Right atrium auricular region (tissue), 2 donors: Measurements from ENCODE around the gene ECM2. TPM values are rescaled to one million over a fixed set of nuclear protein-coding genes. Genes with fewer than 3 reads are reported as not detected.

Source experiments
- DNase-seq: peaks from one replicate; pipeline ENCODE4 v3.0.0-alpha.2; 2019; ENCODE audit warnings: low spot score
- H3K27ac ChIP-seq, 2 donors: fragments of 200-600 bp; sonication (generic); 1 replicate in 1 of 2; 2 replicates in 1 of 2; pipeline ENCODE4 v1.5.1; 2016 to 2019
- H3K27me3 ChIP-seq, 2 donors: fragments of 200-600 bp; sonication (generic); one replicate each; pipeline versions ENCODE4 v1.5.1 to v1.6.0; 2017 to 2019
- H3K36me3 ChIP-seq: fragments of 200-600 bp; sonication (generic); one replicate; pipeline ENCODE4 v1.5.1; 2016
- H3K4me1 ChIP-seq, 2 donors: fragments of 200-600 bp; sonication (generic); one replicate each; pipeline versions ENCODE4 v1.5.1 to v1.6.0; 2017 to 2019
- H3K4me3 ChIP-seq, 2 donors: fragments of 200-600 bp; sonication (generic); 1 replicate in 1 of 2; 2 replicates in 1 of 2; pipeline ENCODE4 v1.5.1; 2017 to 2019; ENCODE audit warnings: mild to moderate bottlenecking in 1 of 2, moderate library complexity in 1 of 2
- H3K9me3 ChIP-seq, 2 donors: fragments of 200-600 bp; sonication (generic); one replicate each; pipeline ENCODE4 v1.5.1; 2019
- total RNA-seq, 2 donors: library from RNA; depleted of rRNA; stranded (reverse); fragments of >200 nt; gene quantifications; one replicate each; pipeline ENCODE4 v1.1.0, GENCODE V29; 2016
- TF ChIP-seq, protein P1 (sequence below), 2 donors: fragments of 200-600 bp; sonication (generic); IDR thresholded peaks; one replicate each; pipeline ENCODE4 v1.5.1; 2019; ENCODE audit warnings: antibody characterized with exemption in 2 of 2

The ECM2 gene
- total RNA-seq, 2 donors from 2014 or later, result 7.3 to 18.5 TPM

DNA sequence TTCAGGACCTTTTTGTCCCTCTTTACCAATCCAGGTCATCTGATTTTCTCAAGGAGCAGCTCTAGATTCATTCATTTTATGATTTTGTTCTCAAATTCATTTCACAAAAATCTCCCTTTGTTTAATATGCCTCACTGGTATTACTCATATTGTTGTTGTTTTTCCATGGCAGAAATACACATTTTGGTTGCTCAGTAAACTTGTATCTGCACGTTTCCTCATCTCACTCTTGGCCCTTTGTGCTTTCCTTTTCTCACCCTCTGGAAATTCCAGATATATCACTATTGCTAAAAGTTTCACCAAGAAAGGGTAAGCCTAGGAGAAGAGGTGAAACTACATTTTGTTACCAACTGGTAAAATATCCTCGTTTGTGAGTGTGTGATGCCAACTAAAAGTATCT, 68.3 kb downstream of the ECM2 start:
- DNase-seq, result no peak

DNA sequence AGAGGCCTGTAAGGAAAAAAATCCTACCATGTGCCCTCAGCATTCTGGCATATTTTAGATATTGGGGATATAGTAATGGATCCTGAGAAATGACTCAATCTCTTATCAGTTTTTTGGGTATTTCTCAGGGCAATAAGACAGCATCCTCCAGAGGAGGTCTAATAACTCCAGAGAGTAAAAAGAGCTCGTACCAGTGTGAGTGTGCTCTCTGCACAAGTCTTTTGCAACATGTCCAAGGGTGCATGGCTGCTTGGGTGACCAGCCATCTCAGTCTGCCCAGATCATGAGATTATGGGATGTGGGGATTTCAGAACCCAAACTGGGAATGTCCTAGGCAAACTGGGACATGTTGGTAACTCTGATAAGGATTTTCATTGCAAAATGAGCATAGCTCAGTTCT, 68.7 kb downstream of the ECM2 start:
- peaks cover 0 to 9% of the 10 kb centered on the region in 2 donors for H3K4me1 ChIP-seq

More for the DNA sequence above, 68.3 kb downstream of the ECM2 start:
- Histone ChIP-seq H3K27ac (no peak overlapping the region), H3K27me3 (no peaks in the 10 kb centered on the region), H3K9me3 (no peaks in the 10 kb centered on the region), H3K36me3 (no peaks in the 10 kb centered on the region), H3K4me1 (peaks cover 0 to 9% of the 10 kb centered on the region in 2 donors), H3K4me3 (no peak overlapping the region)
- TF ChIP-seq, protein P1, sequence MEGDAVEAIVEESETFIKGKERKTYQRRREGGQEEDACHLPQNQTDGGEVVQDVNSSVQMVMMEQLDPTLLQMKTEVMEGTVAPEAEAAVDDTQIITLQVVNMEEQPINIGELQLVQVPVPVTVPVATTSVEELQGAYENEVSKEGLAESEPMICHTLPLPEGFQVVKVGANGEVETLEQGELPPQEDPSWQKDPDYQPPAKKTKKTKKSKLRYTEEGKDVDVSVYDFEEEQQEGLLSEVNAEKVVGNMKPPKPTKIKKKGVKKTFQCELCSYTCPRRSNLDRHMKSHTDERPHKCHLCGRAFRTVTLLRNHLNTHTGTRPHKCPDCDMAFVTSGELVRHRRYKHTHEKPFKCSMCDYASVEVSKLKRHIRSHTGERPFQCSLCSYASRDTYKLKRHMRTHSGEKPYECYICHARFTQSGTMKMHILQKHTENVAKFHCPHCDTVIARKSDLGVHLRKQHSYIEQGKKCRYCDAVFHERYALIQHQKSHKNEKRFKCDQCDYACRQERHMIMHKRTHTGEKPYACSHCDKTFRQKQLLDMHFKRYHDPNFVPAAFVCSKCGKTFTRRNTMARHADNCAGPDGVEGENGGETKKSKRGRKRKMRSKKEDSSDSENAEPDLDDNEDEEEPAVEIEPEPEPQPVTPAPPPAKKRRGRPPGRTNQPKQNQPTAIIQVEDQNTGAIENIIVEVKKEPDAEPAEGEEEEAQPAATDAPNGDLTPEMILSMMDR (IDR thresholded peaks at IDR 0.05), result no peak

DNA sequence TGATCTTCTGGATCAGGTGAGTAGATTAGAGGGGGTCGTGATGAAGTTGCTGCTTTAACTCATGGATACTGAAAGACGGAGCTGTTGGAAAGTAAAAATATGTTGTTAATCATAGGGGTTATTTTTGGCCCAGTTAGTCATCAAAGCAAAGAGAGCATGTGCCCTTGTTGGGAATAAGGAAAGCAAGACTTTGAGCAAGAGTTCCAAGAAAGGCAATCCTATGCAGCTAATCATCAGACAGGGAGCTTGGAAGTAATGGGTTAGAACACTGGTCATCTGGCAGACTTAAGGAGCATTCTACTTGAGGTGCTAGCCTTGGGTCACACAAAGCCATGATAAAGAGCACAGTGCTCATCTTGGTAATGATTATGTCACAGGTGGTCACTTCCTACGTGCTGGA, 71.8 kb downstream of the ECM2 start:
- H3K9me3 ChIP-seq, result no peaks in the 10 kb centered on the region
- no peak overlapping the region for H3K4me3 ChIP-seq
- no peaks in the 10 kb centered on the region for H3K36me3 ChIP-seq
- no peaks in the 10 kb centered on the region for H3K27me3 ChIP-seq
- no peak for DNase-seq
- H3K4me1 ChIP-seq, result peaks cover 0 to 9% of the 10 kb centered on the region in 2 donors
- peak overlapping the region; percentile 23 to 30 for H3K27ac ChIP-seq
- TF ChIP-seq, protein P1 (IDR thresholded peaks at IDR 0.05), result no peak

More for the DNA sequence above, 68.7 kb downstream of the ECM2 start:
- H3K9me3 ChIP-seq, result no peaks in the 10 kb centered on the region
- no peaks in the 10 kb centered on the region for H3K36me3 ChIP-seq
- H3K27ac ChIP-seq, result no peak overlapping the region
- H3K27me3 ChIP-seq, result no peaks in the 10 kb centered on the region
- TF ChIP-seq, protein P1 (IDR thresholded peaks at IDR 0.05), result no peak
- DNase-seq, result no peak
- no peak overlapping the region for H3K4me3 ChIP-seq

DNA sequence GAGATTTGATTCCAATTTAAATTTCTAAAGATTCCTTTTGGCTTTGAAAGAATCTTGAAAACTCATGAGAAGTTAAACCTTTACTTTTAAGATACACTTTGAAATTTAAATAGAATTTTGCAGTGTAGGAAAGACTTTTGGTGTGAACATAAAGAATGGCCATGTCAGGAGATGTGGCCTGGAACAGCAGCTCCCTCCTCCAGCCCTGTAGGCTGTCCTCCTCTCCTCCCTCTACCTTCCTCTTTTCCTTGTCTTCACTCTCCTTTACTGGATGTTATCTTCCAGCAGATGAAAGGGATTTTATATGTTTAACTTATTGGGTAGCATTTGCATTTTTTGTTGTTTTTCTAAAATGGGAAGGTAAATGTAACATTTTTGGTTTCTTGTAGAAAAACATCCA, 72.4 kb downstream of the ECM2 start:
- Histone ChIP-seq H3K36me3 (no peaks in the 10 kb centered on the region), H3K4me3 (no peak overlapping the region), H3K27me3 (no peaks in the 10 kb centered on the region), H3K27ac (peak overlapping the region in 1 of 2 donors; percentile 30), H3K4me1 (peaks cover 0 to 9% of the 10 kb centered on the region in 2 donors), H3K9me3 (no peaks in the 10 kb centered on the region)
- DNase-seq, result no peak
- TF ChIP-seq, protein P1 (IDR thresholded peaks at IDR 0.05), result no peak

DNA sequence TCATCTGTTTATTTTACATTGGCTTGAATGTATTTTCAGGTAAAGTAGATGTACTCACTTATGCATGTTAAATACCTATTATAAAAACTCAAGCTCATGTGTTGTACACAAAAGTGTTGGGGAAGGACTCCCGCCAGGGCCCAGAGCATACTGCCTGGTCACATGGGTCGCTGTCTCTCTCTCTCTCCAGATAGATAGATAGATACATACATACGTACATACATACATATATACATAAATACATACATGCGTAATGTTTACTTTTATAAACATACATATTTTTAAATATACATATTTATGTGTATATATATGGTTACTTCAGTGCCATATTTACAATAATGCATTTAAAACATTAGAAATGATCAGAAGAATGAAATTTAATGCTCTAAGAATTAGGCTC, 78.2 kb downstream of the ECM2 start:
- no peak for DNase-seq
- TF ChIP-seq, protein P1 (IDR thresholded peaks at IDR 0.05), result no peak
- H3K4me1 ChIP-seq, result no peaks in the 10 kb centered on the region
- no peaks in the 10 kb centered on the region for H3K27me3 ChIP-seq
- H3K27ac ChIP-seq, result no peak overlapping the region
- H3K36me3 ChIP-seq, result no peaks in the 10 kb centered on the region
- H3K4me3 ChIP-seq, result no peak overlapping the region
- H3K9me3 ChIP-seq, result no peaks in the 10 kb centered on the region

- no peaks in the 10 kb centered on the region for H3K27me3 ChIP-seq
- no peak overlapping the region for H3K4me3 ChIP-seq
- H3K36me3 ChIP-seq, result no peaks in the 10 kb centered on the region
- no peak overlapping the region for H3K27ac ChIP-seq
- TF ChIP-seq, protein P1 (IDR thresholded peaks at IDR 0.05), result no peak
- no peaks in the 10 kb centered on the region for H3K9me3 ChIP-seq
- H3K4me1 ChIP-seq, result no peaks in the 10 kb centered on the region
- no peak for DNase-seq
Observed at GRCh38 chr9:92455217-92455616, 80.6 kb downstream of the ECM2 start.
